Measurements from ENCODE around the gene RCVRN.

DNA sequence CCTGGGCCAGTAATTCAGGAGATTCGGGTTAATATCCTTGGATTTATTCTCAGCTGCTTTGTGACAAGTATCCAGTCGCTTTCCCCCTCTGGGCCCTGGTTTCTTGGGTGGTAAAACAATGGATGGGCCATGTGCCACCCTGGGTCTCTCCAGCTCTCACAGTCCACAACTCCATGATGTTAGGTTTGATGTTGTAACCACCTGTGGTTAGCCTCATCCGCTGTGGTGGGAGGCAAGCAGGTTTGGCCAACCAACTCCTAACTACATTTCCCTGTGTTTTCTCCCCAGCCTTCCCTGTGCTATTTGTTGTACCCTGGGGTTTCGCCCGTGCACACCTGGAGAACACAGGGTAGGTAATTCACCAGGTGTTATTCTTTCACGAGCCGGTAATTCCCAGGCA lies 44.2 kb downstream of the RCVRN start:
- TF ChIP-seq ZNF580 (CRISPR knock-in tag; IDR thresholded peaks at IDR 0.05; ENCODE audit: borderline replicate concordance, low read depth) (no peak), SUZ12 (IDR thresholded peaks at IDR 0.05; ENCODE audit: low read depth, low read length) (no peak), FOSL2 (CRISPR knock-in tag; IDR thresholded peaks at IDR 0.05) (no peak), ZNF274 (CRISPR knock-in tag; IDR thresholded peaks at IDR 0.05) (no peak), ZNF160 (CRISPR knock-in tag; IDR thresholded peaks at IDR 0.05) (no peak), ATF7 (IDR thresholded peaks at IDR 0.05) (no peak), ATF7 (CRISPR knock-in tag; IDR thresholded peaks at IDR 0.05) (no peak), POLR2AphosphoS5 (IDR thresholded peaks at IDR 0.05; ENCODE audit: low read depth, low read length) (no peak), CTCF (CRISPR knock-in tag; IDR thresholded peaks at IDR 0.05) (no peak), POLR2A (IDR thresholded peaks at IDR 0.05; ENCODE audit: insufficient read depth in 1 of 2, low read depth in 2 of 2, low read length in 2 of 2) (no peak)

All from HepG2 (cell line).